Urinary bladder (tissue), 4 donors: Measurements from ENCODE around the gene ADARB1. TPM values are rescaled to one million over a fixed set of nuclear protein-coding genes. Genes with fewer than 3 reads are reported as not detected.
"Not testable (repeated sequence)": the region's sequence is repeated elsewhere in the genome, so short reads cannot be mapped to it uniquely, and the experiment has no call there.

ENCODE experiments used
- DNase-seq: peaks from one replicate; pipeline ENCODE4 v3.0.0-alpha.2; 2015; ENCODE audit errors: extremely low spot score
- H3K27ac ChIP-seq: one replicate; pipeline ENCODE4 v1.5.1; 2013; ENCODE audit warnings: low read depth, mild to moderate bottlenecking, moderate library complexity
- H3K36me3 ChIP-seq: one replicate; pipeline ENCODE4 v1.6.1; 2013; ENCODE audit warnings: mild to moderate bottlenecking, moderate library complexity; ENCODE audit not compliant: insufficient read depth
- H3K4me1 ChIP-seq: one replicate; pipeline ENCODE4 v1.6.1; 2013; ENCODE audit warnings: mild to moderate bottlenecking, moderate library complexity; ENCODE audit not compliant: insufficient read depth
- H3K4me3 ChIP-seq: one replicate; pipeline ENCODE4 v1.5.1; 2013; ENCODE audit warnings: low read depth, low read length
- WGBS: extraction: QIAGEN DNeasy Blood & Tissue Kit; methylation state at CpG from one replicate; pipeline ENCODE4 v1.1.7; 2013; 5-methylcytosine and 5-hydroxymethylcytosine counted together
- polyA plus RNA-seq: library from polyadenylated mRNA; stranded (reverse); fragments of 200-250 nt; gene quantifications from one replicate; pipeline ENCODE4 v1.2.3, GENCODE V29; 2013
- total RNA-seq: library from RNA; depleted of rRNA; stranded (reverse); fragments of >200 nt; gene quantifications from one replicate; pipeline ENCODE4 v1.2.3, GENCODE V29; 2014
- donor health status: healthy with polysubstance abuse.
- donor health status: healthy.

The ADARB1 gene
- total and polyA plus RNA-seq, 2 donors: 35.3 to 79.8 TPM

DNA sequence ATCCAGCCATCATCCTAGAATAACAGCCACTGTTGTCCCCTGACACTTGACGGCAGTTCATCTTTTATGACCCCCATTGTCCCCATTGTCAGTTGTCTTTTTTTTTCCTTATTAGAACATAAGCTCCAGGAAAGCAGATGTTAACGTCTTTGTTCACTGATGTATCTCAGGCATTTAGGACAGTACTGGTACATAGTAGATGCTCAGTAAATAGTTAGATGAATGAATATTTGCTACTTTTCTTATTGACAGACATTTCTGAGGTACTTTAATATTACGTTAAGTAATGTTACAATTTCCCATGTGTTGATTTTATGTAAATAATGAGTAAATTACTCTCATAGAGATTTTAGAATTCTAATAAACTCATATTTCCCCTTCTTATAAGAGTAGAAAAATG lies 69.5 kb downstream of the ADARB1 start:
- DNase-seq: no peak
- Histone ChIP-seq H3K36me3 (no peaks in the 10 kb centered on the region), H3K4me3 (no peak overlapping the region), H3K27ac (no peak overlapping the region), H3K4me1 (no peaks in the 10 kb centered on the region)
- WGBS: 60% methylated on average over 3 of the region's 3 CpGs

DNA sequence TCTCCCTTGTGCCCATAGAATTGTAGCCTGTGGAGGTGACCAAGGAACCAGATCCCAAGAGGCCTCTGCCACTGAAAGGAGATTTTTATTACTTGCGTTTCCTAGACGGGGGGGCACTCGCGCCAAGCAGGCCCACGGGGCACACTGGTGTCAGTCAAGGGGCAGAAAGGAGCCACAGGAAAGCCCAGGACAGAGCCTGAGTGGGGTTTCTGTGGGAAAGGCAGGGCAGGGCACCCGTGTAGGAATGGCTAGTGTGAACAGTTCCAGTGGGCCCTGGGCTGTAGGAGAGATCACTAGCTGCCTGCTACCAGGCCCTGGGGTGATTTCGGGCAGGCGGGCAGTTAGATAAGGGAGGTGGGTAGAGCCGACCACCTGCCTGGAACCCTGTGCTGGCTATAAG lies 70.8 kb downstream of the ADARB1 start:
- Histone ChIP-seq H3K27ac (no peak overlapping the region), H3K36me3 (no peaks in the 10 kb centered on the region), H3K4me3 (no peak overlapping the region), H3K4me1 (no peaks in the 10 kb centered on the region)
- 89% methylated on average over 9 of the region's 9 CpGs for WGBS
- no peak for DNase-seq

DNA sequence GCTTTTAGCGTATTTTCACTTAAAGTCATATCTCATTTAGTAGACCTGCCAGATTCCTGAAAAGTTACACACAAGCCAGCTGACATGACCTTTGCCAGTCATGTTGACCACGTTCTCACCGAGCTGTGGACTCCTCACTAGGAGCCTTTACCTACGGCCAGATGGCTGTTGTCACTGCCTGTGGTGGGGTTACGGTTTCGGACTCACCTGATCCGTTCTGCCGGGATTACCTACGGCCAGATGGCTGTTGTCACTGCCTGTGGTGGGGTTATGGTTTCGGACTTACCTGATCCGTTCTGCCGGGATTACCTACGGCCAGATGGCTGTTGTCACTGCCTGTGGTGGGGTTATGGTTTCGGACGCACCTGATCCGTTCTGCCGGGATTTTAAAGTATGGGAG lies 71.5 kb downstream of the ADARB1 start:
- H3K4me3 ChIP-seq, H3K27ac ChIP-seq, DNase-seq, H3K36me3 ChIP-seq, H3K4me1 ChIP-seq: not testable (repeated sequence)
- WGBS: 94% methylated on average over 17 of the region's 17 CpGs

GRCh38 chr21:45146306-45146705 lies 71.9 kb downstream of the ADARB1 start:
- no peaks in the 10 kb centered on the region for H3K4me1 ChIP-seq
- no peaks in the 10 kb centered on the region for H3K36me3 ChIP-seq
- 73% methylated on average over 8 of the region's 8 CpGs for WGBS
- H3K4me3 ChIP-seq: no peak overlapping the region
- DNase-seq: no peak
- H3K27ac ChIP-seq: no peak overlapping the region

GRCh38 chr21:45146801-45147200 lies 72.4 kb downstream of the ADARB1 start:
- Histone ChIP-seq H3K27ac (no peak overlapping the region), H3K4me3 (no peak overlapping the region), H3K36me3 (no peaks in the 10 kb centered on the region), H3K4me1 (no peaks in the 10 kb centered on the region)
- 71% methylated on average over 2 of the region's 2 CpGs for WGBS
- DNase-seq: no peak

DNA sequence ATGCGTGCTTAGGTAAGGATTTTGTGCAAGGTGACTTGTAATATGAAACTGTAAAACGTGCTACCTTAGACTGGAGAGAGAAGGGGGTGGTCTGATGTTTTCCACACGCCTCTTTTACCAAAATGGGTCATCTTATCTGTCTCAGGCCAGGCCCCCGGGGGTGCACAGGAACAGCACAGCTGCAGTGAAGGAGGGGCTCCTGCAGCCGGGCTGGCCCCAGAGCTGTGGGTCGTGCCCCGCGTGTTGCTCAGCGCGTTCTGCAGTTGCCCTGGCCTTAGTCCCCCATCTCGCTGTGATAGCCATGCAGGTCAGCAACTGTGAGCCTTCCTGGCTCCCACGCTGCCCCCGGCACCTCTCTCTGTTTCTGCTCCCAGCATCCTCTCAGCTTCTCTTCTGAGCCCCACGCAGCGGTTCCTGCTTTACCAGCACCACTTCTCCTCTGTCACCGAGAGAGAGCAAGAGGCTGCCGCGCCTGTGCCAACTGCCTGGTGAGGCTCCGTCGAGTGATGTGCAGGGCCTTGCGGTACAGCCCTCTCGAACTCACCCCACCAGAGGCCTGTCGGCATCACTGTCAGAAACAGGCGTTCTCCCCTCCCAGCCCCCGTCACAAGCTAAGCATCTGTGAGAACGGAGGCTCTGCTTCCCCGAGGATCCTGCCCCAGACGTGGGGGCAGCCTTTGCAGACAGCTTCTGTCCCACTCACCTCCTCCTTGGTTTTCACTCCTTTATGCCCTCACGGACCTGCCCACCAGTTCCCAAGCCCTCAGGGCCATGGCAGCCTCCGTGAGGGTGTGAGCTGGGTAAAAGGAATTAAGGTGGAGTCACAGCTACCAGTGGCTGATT lies 73.3 kb downstream of the ADARB1 start:
- H3K4me3 ChIP-seq: no peak overlapping the region
- no peaks in the 10 kb centered on the region for H3K4me1 ChIP-seq
- no peak for DNase-seq
- no peak overlapping the region for H3K27ac ChIP-seq
- no peaks in the 10 kb centered on the region for H3K36me3 ChIP-seq
- WGBS: 86% methylated on average over 30 of the region's 30 CpGs

DNA sequence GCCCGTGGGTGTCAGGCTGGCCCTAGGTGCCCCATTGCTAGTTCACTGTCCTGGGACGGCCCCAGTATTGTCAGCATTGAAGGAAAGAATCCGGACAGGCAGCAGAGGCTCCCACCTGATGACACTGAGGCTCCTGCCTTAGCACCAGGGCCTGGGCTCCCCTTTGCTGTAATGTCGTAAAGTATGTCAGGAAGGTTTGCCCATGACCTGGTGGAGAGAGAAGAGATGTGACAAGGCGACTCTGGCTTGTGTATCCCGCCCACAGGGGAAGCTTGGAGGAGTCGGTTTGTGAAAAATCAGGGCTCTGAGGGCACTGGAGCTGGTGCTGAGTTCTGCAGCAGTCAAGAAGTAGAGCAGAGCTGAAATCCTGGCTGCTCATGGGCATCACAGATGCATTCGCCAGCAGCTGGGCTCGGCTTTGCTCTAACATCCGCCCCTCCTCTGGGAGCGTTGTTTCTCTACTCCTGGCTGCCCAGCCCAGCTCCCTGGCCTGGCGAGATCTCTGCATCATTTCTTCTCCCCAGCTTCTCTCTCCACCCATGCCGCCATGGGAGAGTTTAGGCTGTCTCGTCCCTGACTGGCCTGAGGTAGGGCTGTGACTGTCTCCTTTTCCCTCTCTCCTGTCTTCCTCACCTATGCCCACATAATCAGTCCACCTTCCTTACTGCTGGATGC lies 74.1 kb downstream of the ADARB1 start:
- no peak for DNase-seq

DNA sequence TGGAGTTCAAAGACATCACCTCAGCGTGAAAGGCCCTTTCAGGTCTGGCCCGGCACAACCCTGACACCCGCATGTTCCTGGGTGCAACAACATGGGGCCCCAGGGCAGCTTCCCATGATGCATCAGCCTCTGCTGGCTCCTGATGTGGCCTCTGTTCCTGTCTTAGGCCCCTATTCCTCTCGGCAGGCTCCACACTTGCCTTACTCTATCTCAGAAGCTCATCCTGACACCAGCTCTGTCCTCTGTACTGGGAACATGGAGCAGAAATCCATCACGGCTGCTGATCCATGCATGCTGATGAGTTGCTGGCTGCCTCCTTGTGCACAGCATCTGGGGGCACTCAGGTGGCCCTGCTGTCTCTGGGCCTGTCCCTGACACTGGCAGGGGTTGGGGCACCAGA lies 74.6 kb downstream of the ADARB1 start:
- Histone ChIP-seq H3K36me3 (no peaks in the 10 kb centered on the region), H3K4me1 (no peaks in the 10 kb centered on the region), H3K27ac (no peak overlapping the region), H3K4me3 (no peak overlapping the region)
- WGBS: 82% methylated on average over 5 of the region's 5 CpGs
- no peak for DNase-seq

More for the DNA sequence above, 74.1 kb downstream of the ADARB1 start:
- no peaks in the 10 kb centered on the region for H3K4me1 ChIP-seq
- no peak overlapping the region for H3K4me3 ChIP-seq
- H3K27ac ChIP-seq: no peak overlapping the region
- WGBS: 81% methylated on average over 14 of the region's 14 CpGs
- no peaks in the 10 kb centered on the region for H3K36me3 ChIP-seq

GRCh38 chr21:45150638-45151131 lies 76.3 kb downstream of the ADARB1 start:
- no peak for DNase-seq
- Histone ChIP-seq H3K27ac (no peak overlapping the region), H3K4me1 (no peaks in the 10 kb centered on the region), H3K4me3 (no peak overlapping the region), H3K36me3 (no peaks in the 10 kb centered on the region)
- WGBS: 92% methylated on average over 6 of the region's 6 CpGs

GRCh38 chr21:45151445-45152160 lies 77.2 kb downstream of the ADARB1 start:
- no peak overlapping the region for H3K27ac ChIP-seq
- no peak overlapping the region for H3K4me3 ChIP-seq
- H3K4me1 ChIP-seq: no peaks in the 10 kb centered on the region
- no peaks in the 10 kb centered on the region for H3K36me3 ChIP-seq
- DNase-seq: no peak
- WGBS: 63% methylated on average over 10 of the region's 10 CpGs

DNA sequence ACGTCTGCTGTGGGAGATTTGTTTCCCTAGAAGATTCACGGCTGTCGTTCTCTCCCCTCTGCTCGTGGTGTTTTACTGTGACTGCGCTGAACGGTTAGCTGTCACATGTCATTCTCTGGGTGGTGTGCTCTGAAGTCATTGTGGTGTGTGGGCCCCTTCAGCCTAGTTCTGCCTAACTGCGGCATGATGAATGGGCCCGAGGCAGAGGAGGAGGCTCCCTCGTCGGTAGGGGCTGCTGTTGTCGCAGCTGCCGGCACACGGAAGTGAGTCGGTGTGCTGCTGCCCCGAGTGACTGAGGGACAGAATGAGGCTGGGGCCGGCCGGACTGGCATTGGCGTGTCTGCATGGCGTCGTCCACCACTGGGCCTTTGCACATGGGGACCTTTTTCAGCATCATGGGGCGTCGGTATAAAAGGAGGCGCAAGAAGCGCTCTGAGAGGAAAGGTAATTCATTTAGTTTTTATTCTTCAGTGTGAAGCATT lies 77.9 kb downstream of the ADARB1 start:
- Histone ChIP-seq H3K4me1 (no peaks in the 10 kb centered on the region), H3K27ac (no peak overlapping the region), H3K36me3 (no peaks in the 10 kb centered on the region), H3K4me3 (no peak overlapping the region)
- DNase-seq: no peak
- 61% methylated on average over 24 of the region's 24 CpGs for WGBS

DNA sequence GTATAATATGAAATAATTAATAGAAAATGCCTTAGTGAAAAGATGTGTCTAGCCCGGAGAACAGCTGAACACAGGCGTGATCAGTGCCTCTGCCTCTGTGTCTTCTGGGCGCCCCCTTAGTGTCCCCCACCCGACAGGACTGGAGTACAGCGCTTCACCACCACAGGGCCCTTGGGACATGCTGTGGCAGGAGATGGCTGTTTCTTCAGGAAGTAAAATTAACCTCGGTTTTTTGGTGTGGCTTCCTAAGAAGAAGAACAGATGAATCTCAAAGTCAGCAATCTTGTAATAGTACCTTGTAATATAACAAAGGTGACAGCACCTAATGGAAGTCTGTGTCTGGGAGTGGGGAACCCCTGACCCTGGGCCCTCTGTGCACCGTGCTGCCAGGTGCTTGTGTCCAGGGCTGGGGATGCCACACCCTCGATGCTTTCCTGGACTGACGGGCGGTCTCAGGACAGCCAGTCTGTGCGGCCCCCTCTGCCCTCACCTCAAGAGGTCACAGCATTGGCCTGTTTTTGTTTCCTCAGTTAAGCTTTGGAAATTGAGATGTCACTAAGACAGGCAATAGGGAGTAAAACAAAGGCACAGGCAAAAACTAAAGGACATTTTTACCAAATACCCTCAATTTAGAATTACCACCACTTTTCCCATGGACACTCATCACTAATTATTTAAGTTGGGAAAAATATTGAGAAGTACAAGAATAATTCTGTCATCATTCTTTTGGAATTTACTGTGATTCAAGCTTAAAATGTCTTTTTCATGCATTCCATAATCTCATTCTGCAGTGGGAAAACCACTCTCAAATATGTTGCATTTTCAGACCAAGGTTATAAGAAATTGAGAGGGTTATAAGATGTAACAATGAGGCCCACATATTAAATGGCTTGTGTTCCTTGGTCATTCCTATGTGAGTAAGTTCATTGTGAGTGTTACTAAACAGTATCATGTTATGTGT lies 79.3 kb downstream of the ADARB1 start:
- Histone ChIP-seq H3K4me1 (no peaks in the 10 kb centered on the region), H3K27ac (no peak overlapping the region), H3K36me3 (no peaks in the 10 kb centered on the region), H3K4me3 (no peak overlapping the region)
- WGBS: 83% methylated on average over 11 of the region's 11 CpGs
- no peak for DNase-seq
